HCT116 (cell line): Measurements from ENCODE around the gene SLC38A9. TPM values are rescaled to one million over a fixed set of nuclear protein-coding genes. Genes with fewer than 3 reads are reported as not detected.
A peak's percentile ranks its signal among the peaks of the same experiment; 100 is the strongest.

Experiments used
- ATAC-seq: fragments of 200-7000 bp; cut with Tn5 transposase; 2 replicates; pipeline ENCODE4 v1.9.1; 2020; ENCODE audit warnings: mild to moderate bottlenecking, moderate library complexity
- BruUV-seq: library from RNA; stranded (reverse); fragments of 400-500 nt; replicated peaks from 2 replicates; lab custom pipeline; 2021; lab: Mats Ljungman, UMichigan
- CTCF ChIA-PET: fragments of 300-600 bp; sonication (Branson Sonifier 250); formaldehyde crosslinking; loops from one replicate; lab custom pipeline; 2021; ENCODE audit warnings: antibody characterized with exemption; lab: Charles Lee
- POLR2A ChIA-PET: fragments of 300-600, 350-600 bp; sonication (Branson Sonifier 250); formaldehyde crosslinking; loops from one replicate; lab custom pipeline; 2021; ENCODE audit warnings: antibody characterized with exemption; lab: Charles Lee
- RAD21 ChIA-PET, 2 experiments: fragments of 300-600 bp; sonication (Branson Sonifier 250); formaldehyde crosslinking; loops; one replicate each; lab custom pipeline; 2023; ENCODE audit warnings: low total read pairs in 2 of 2; ENCODE audit not compliant: uncharacterized antibody in 2 of 2, unreplicated experiment in 2 of 2, low non-redundant PET in 1 of 2; lab: Charles Lee
- DNase-seq: peaks from one replicate; pipeline ENCODE4 v3.0.0-alpha.2; 2010; ENCODE audit warnings: low read depth, low spot score
- H2AFZ ChIP-seq: fragments of 200-600 bp; shearing (Covaris generic), sonication (generic); 2 replicates; pipeline ENCODE4 v1.6.1; 2017; ENCODE audit warnings: low read depth, mixed run types, mixed read lengths, antibody characterized with exemption, low read length; ENCODE audit not compliant: poor library complexity, severe bottlenecking
- H3K27ac ChIP-seq: 2 replicates; pipeline ENCODE4 v1.5.1; 2012; ENCODE audit warnings: low read depth, low read length
- H3K27me3 ChIP-seq: fragments of 200-600 bp; sonication (generic); 2 replicates; pipeline ENCODE4 v1.6.1; 2016; ENCODE audit warnings: mixed run types, low read length, mixed read lengths; ENCODE audit not compliant: insufficient read depth
- H3K36me3 ChIP-seq, 2 experiments: fragments of 200-500 bp in 1 of 2; fragments of 200-600 bp in 1 of 2; sonication (Bioruptor generic) in 1 of 2; sonication (generic) in 1 of 2; 2 replicates each; pipeline versions ENCODE4 v1.5.1 to v1.6.1; 2014 to 2016; ENCODE audit warnings: low read length in 2 of 2, inconsistent platforms in 1 of 2, mixed read lengths in 1 of 2, mixed run types in 1 of 2; ENCODE audit not compliant: insufficient read depth in 2 of 2, control insufficient read depth in 1 of 2
- H3K4me1 ChIP-seq, 2 experiments: fragments of 200-600 bp in 1 of 2; sonication (generic) in 1 of 2; 2 replicates each; pipeline versions ENCODE4 v1.5.1 to v1.6.1; 2012 to 2017; ENCODE audit warnings: low read length in 2 of 2, inconsistent platforms in 1 of 2, mild to moderate bottlenecking in 1 of 2, mixed read lengths in 1 of 2, mixed run types in 1 of 2, moderate library complexity in 1 of 2; ENCODE audit not compliant: insufficient read depth in 2 of 2, control insufficient read depth in 1 of 2
- H3K4me2 ChIP-seq: fragments of 200-600 bp; sonication (generic); 2 replicates; pipeline ENCODE4 v1.6.1; 2017; ENCODE audit warnings: mixed run types, low read length, mixed read lengths
- H3K4me3 ChIP-seq, 2 experiments: fragments of 200-600 bp in 1 of 2; sonication (generic) in 1 of 2; replicated peaks in 1 of 2; 2 replicates each; pipeline ENCODE4 v1.5.1; 2011 to 2016; ENCODE audit warnings: low read length in 2 of 2, control low read depth in 1 of 2, low read depth in 1 of 2, mild to moderate bottlenecking in 1 of 2, mixed read lengths in 1 of 2, mixed run types in 1 of 2
- H3K79me2 ChIP-seq: fragments of 200-600 bp; sonication (generic); 2 replicates; pipeline ENCODE4 v1.6.1; 2017; ENCODE audit warnings: mild to moderate bottlenecking, mixed run types, low read length, moderate library complexity, mixed read lengths; ENCODE audit not compliant: insufficient read depth
- H3K9ac ChIP-seq: fragments of 200-600 bp; sonication (generic); 2 replicates; pipeline ENCODE4 v1.6.1; 2016; ENCODE audit warnings: low read length, mixed read lengths
- H3K9me2 ChIP-seq: fragments of 200-600 bp; sonication (generic), shearing (Covaris generic); 2 replicates; pipeline ENCODE4 v1.6.1; 2017; ENCODE audit warnings: mixed run types, mild to moderate bottlenecking, moderate library complexity; ENCODE audit not compliant: insufficient read depth
- H3K9me3 ChIP-seq, 2 experiments: fragments of 200-500 bp in 1 of 2; fragments of 200-600 bp in 1 of 2; sonication (Bioruptor generic) in 1 of 2; sonication (generic) in 1 of 2; 2 replicates each; pipeline ENCODE4 v1.6.1; 2014 to 2017; ENCODE audit warnings: low read length in 2 of 2, mixed read lengths in 2 of 2, inconsistent platforms in 1 of 2, low read depth in 1 of 2, mild to moderate bottlenecking in 1 of 2, mixed run types in 1 of 2, moderate library complexity in 1 of 2; ENCODE audit not compliant: control insufficient read depth in 1 of 2, insufficient read depth in 1 of 2
- H4K20me1 ChIP-seq: fragments of 200-600 bp; sonication (generic), shearing (Covaris generic); 2 replicates; pipeline ENCODE4 v1.6.1; 2017; ENCODE audit warnings: mixed run types, mild to moderate bottlenecking, moderate library complexity; ENCODE audit not compliant: insufficient read depth
- CBX3 ChIP-seq: IDR thresholded peaks from 2 replicates; pipeline ENCODE4 v1.6.1; 2012; ENCODE audit warnings: low read depth
- CEBPB ChIP-seq: IDR thresholded peaks from 2 replicates; pipeline ENCODE4 v1.6.1; 2012; ENCODE audit warnings: low read depth
- ELF1 ChIP-seq: IDR thresholded peaks from 2 replicates; pipeline ENCODE4 v1.6.1; 2012; ENCODE audit warnings: low read depth, borderline replicate concordance
- EZH2 ChIP-seq: fragments of 200-600 bp; sonication (generic); IDR thresholded peaks from 2 replicates; pipeline ENCODE4 v1.6.1; 2017; ENCODE audit warnings: antibody characterized with exemption, mixed run types
- EZH2phosphoT487 ChIP-seq: fragments of 200-600 bp; IDR thresholded peaks from 2 replicates; pipeline ENCODE4 v1.6.1; 2018; ENCODE audit warnings: antibody characterized with exemption, borderline replicate concordance
- FOSL1 ChIP-seq: IDR thresholded peaks from 2 replicates; pipeline ENCODE4 v1.6.1; 2012; ENCODE audit warnings: low read depth
- JUND ChIP-seq: IDR thresholded peaks from 2 replicates; pipeline ENCODE4 v1.6.1; 2012
- POLR2AphosphoS5 ChIP-seq: IDR thresholded peaks from 2 replicates; pipeline ENCODE4 v1.6.1; 2011; ENCODE audit warnings: mild to moderate bottlenecking, low read depth, low read length, moderate library complexity
- SIN3A ChIP-seq: IDR thresholded peaks from 2 replicates; pipeline ENCODE4 v1.6.1; 2012; ENCODE audit warnings: low read depth
- SP1 ChIP-seq: IDR thresholded peaks from 2 replicates; pipeline ENCODE4 v1.6.1; 2012; ENCODE audit warnings: low read depth
- SRF ChIP-seq: IDR thresholded peaks from 2 replicates; pipeline ENCODE4 v1.6.1; 2012; ENCODE audit warnings: low read depth
- YY1 ChIP-seq: IDR thresholded peaks from 2 replicates; pipeline ENCODE4 v1.6.1; 2011; ENCODE audit warnings: low read length, low read depth, moderate library complexity, mild to moderate bottlenecking; ENCODE audit not compliant: insufficient replicate concordance; ENCODE audit errors: extremely low read depth
- ZFX ChIP-seq: fragments of 450-650 bp; IDR thresholded peaks from 2 replicates; pipeline ENCODE4 v1.6.1; 2017
- ZNF274 ChIP-seq: fragments of 200-500 bp; sonication (Bioruptor generic); IDR thresholded peaks from 2 replicates; pipeline ENCODE4 v1.6.1; 2014; ENCODE audit warnings: mild to moderate bottlenecking, low read depth, low read length, inconsistent platforms
- intact Hi-C: fragments of 100-400 bp; cut with micrococcal nuclease; formaldehyde crosslinking; loops from 2 replicates; pipeline ENCODE4 v1.10.0; 2022
- total RNA-seq: library from RNA; stranded (reverse); gene quantifications from one replicate; pipeline ENCODE4 v1.2.1, GENCODE V29; 2021; ENCODE audit not compliant: unreplicated experiment
- TF ChIP-seq, protein P1 (sequence below): IDR thresholded peaks from 2 replicates; pipeline ENCODE4 v1.6.1; 2012
- TF ChIP-seq, protein P2 (sequence below): IDR thresholded peaks from 2 replicates; pipeline ENCODE4 v1.6.1; 2011; ENCODE audit warnings: mild to moderate bottlenecking, low read length, moderate library complexity; ENCODE audit not compliant: insufficient replicate concordance; ENCODE audit errors: extremely low read depth
- TF ChIP-seq, protein P3 (sequence below): IDR thresholded peaks from 2 replicates; pipeline ENCODE4 v1.6.1; 2012
- TF ChIP-seq, protein P4 (sequence below), 3 experiments: fragments of 200-600 bp in 1 of 3; sonication (generic) in 1 of 3; IDR thresholded peaks in 2 of 3; conservative IDR thresholded peaks in 1 of 3; 2 replicates each; pipeline ENCODE4 v1.5.1; 2012 to 2017; ENCODE audit warnings: low read depth in 2 of 3, low read length in 2 of 3, antibody characterized with exemption in 1 of 3, borderline replicate concordance in 1 of 3, control low read depth in 1 of 3, mild to moderate bottlenecking in 1 of 3, mixed read lengths in 1 of 3, mixed run types in 1 of 3, moderate library complexity in 1 of 3; ENCODE audit not compliant: insufficient read depth in 1 of 3

SLC38A9 gene
- total RNA-seq, 1 experiment from 2014 or later: 12.6 TPM

DNA sequence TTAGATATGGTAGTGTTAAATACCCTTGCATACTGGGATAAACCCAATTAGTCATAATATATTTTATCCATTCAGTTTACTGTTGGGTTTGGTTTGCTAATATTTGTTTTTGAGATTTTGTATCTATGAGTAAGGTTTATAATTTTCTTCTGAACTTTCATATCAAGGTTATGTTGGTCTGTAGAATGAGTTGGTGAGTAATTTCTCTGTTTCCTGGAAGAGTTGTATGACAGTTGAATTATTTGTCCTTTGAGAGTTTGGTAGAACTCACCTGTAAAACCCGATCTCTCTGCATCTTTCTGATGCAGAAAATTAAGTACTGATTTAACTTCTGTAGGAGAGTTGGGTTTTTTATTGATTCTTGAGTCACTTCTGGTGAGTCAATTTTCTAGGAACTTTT, 46.1 kb upstream of the SLC38A9 start:
- Histone ChIP-seq H4K20me1 (no peaks in the 10 kb centered on the region), H3K4me2 (no peak overlapping the region), H3K9ac (no peak overlapping the region), H3K36me3 (no peaks in the 10 kb centered on the region), H3K9me2 (no peaks in the 10 kb centered on the region), H3K27me3 (no peaks in the 10 kb centered on the region), H3K4me1 (no peaks in the 10 kb centered on the region), H2AFZ (peak overlapping the region; percentile 32), H3K4me3 (no peak overlapping the region), H3K79me2 (no peaks in the 10 kb centered on the region), H3K27ac (no peak overlapping the region), H3K9me3 (no peaks in the 10 kb centered on the region)
- DNase-seq: no peak
- TF ChIP-seq, protein P1, sequence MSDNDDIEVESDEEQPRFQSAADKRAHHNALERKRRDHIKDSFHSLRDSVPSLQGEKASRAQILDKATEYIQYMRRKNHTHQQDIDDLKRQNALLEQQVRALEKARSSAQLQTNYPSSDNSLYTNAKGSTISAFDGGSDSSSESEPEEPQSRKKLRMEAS: no peak
- TF ChIP-seq, protein P2, sequence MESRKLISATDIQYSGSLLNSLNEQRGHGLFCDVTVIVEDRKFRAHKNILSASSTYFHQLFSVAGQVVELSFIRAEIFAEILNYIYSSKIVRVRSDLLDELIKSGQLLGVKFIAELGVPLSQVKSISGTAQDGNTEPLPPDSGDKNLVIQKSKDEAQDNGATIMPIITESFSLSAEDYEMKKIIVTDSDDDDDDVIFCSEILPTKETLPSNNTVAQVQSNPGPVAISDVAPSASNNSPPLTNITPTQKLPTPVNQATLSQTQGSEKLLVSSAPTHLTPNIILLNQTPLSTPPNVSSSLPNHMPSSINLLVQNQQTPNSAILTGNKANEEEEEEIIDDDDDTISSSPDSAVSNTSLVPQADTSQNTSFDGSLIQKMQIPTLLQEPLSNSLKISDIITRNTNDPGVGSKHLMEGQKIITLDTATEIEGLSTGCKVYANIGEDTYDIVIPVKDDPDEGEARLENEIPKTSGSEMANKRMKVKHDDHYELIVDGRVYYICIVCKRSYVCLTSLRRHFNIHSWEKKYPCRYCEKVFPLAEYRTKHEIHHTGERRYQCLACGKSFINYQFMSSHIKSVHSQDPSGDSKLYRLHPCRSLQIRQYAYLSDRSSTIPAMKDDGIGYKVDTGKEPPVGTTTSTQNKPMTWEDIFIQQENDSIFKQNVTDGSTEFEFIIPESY: no peak
- TF ChIP-seq EZH2phosphoT487 (no peak), FOSL1 (no peak), SRF (no peak), ZFX (no peak), JUND (no peak), SP1 (no peak), SIN3A (no peak), POLR2AphosphoS5 (no peak), YY1 (no peak), EZH2 (no peak), CBX3 (no peak), CEBPB (no peak), ZNF274 (no peak), ELF1 (no peak)
- TF ChIP-seq, protein P3, sequence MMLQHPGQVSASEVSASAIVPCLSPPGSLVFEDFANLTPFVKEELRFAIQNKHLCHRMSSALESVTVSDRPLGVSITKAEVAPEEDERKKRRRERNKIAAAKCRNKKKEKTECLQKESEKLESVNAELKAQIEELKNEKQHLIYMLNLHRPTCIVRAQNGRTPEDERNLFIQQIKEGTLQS: no peak
- TF ChIP-seq, protein P4, sequence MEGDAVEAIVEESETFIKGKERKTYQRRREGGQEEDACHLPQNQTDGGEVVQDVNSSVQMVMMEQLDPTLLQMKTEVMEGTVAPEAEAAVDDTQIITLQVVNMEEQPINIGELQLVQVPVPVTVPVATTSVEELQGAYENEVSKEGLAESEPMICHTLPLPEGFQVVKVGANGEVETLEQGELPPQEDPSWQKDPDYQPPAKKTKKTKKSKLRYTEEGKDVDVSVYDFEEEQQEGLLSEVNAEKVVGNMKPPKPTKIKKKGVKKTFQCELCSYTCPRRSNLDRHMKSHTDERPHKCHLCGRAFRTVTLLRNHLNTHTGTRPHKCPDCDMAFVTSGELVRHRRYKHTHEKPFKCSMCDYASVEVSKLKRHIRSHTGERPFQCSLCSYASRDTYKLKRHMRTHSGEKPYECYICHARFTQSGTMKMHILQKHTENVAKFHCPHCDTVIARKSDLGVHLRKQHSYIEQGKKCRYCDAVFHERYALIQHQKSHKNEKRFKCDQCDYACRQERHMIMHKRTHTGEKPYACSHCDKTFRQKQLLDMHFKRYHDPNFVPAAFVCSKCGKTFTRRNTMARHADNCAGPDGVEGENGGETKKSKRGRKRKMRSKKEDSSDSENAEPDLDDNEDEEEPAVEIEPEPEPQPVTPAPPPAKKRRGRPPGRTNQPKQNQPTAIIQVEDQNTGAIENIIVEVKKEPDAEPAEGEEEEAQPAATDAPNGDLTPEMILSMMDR (IDR thresholded peaks at IDR 0.05 in 2 of 3, conservative IDR thresholded peaks at IDR 0.05 in 1 of 3; ENCODE audit: borderline replicate concordance in 1 of 3, insufficient read depth in 1 of 3, low read depth in 2 of 3, low read length in 2 of 3): no peak
- BruUV-seq: no TSS peak
- no peak for ATAC-seq
- ChIA-PET RAD21 (no interaction called here), CTCF (no interaction called here), POLR2A (no interaction called here)
- intact Hi-C loops: no loop called here
